Omental fat pad (tissue), 4 donors: ENCODE measurements around the gene EFCAB6. TPM values are rescaled to one million over a fixed set of nuclear protein-coding genes. Genes with fewer than 3 reads are reported as not detected.

Experiments
- ATAC-seq: fragments of 150-250 bp; one replicate; pipeline ENCODE4 v1.9.1; 2016; ENCODE audit warnings: mild to moderate bottlenecking, moderate library complexity; ENCODE audit not compliant: low FRiP score
- DNase-seq: peaks from one replicate; pipeline ENCODE4 v3.0.0-alpha.2; 2019; ENCODE audit warnings: low spot score
- small RNA-seq: library from RNA; depleted of rRNA; stranded (forward); fragments of <200 nt; gene quantifications from one replicate; pipeline ENCODE3, GENCODE V24; 2016
- total RNA-seq, 4 donors: library from RNA; depleted of rRNA; stranded (reverse); fragments of >200 nt; gene quantifications; one replicate each; pipeline ENCODE4 v1.1.0, GENCODE V29; 2016
- TF ChIP-seq, protein P1 (sequence below), 3 donors: fragments of 450-650 bp; IDR thresholded peaks; one replicate each; pipeline ENCODE4 v1.5.1; 2016 to 2017; ENCODE audit warnings: antibody characterized with exemption in 3 of 3, mild to moderate bottlenecking in 3 of 3, moderate library complexity in 2 of 3

The EFCAB6 gene
- total RNA-seq, 4 donors from 2014 or later: 0.48 to 3.2 (median 1.9) TPM

DNA sequence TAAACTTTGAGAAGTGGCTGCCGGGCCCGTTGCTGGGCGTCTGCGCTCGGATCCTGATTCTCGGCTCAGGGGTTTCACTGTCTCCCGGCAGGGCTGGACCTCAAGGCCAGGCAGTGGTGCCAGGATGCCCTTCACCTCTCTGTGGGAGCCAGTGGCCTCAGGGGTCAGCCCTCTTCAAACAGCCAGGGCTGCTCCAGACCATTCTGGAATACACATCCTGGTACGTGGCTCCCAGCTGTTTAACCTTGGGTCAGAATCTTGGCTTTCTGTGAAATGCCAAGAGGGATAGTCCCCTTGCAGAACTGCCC is 329.8 kb downstream of the EFCAB6 start:
- ATAC-seq: no peak
- DNase-seq: no peak
- TF ChIP-seq, protein P1, sequence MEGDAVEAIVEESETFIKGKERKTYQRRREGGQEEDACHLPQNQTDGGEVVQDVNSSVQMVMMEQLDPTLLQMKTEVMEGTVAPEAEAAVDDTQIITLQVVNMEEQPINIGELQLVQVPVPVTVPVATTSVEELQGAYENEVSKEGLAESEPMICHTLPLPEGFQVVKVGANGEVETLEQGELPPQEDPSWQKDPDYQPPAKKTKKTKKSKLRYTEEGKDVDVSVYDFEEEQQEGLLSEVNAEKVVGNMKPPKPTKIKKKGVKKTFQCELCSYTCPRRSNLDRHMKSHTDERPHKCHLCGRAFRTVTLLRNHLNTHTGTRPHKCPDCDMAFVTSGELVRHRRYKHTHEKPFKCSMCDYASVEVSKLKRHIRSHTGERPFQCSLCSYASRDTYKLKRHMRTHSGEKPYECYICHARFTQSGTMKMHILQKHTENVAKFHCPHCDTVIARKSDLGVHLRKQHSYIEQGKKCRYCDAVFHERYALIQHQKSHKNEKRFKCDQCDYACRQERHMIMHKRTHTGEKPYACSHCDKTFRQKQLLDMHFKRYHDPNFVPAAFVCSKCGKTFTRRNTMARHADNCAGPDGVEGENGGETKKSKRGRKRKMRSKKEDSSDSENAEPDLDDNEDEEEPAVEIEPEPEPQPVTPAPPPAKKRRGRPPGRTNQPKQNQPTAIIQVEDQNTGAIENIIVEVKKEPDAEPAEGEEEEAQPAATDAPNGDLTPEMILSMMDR (IDR thresholded peaks at IDR 0.05): no peak

DNA sequence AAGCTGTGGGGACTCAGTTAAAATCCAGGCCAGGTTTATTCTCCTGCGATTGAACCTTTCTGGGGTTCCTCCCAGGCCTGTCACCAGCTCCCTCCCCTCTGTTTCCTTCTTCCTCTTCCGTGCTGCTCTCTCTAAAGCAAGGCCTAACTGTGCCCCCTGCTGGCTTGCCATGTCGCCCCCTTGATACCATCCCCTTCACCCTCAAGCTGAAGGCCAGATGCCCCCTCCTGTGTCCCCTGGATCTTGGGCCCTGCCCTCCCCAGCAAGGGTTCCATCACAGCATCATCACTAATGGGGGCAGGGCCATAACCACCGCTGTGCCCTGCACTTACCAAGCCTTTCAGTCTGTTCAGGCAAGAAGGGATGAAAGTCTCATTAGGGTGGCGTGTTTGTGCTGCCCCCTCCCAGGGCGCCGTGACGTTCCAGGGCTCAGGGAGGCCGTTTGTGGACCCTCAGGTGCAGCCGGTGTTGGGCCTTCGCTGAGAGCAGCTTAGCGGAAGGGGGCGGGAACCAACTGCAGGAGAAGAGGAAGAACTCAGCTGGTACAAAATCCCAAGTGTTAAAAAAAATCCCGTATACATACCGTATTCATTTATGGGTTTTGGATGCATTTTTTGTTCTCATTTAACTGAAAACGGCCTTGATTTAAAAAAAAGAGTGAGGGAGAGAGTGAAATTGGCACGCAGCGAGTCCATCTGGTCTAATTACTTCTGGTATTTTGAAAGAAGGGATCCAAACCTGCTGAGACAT is 330.4 kb downstream of the EFCAB6 start:
- no peak for DNase-seq
- ATAC-seq: no peak
- TF ChIP-seq, protein P1 (IDR thresholded peaks at IDR 0.05): no peak

DNA sequence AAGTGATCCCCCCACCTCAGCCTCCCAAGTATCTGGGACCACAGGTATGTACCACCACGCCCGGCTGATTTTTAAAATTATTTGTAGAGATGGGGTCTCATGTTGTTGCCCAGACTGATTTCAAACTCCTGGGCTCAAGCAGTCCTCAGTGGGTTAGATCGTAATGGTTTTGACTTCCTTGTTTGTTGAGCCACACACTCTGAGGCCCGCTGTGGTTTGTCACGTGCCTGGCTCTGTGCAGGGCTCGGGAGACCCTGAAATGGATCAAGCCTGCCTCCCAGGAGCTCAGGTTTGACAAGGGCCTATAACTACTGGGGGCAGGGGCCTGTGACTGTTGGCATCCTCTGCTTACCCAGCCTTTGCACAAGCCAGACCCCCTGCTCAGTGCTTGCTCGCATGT is 332.1 kb downstream of the EFCAB6 start:
- TF ChIP-seq, protein P1 (IDR thresholded peaks at IDR 0.05): no peak
- no peak for ATAC-seq

DNA sequence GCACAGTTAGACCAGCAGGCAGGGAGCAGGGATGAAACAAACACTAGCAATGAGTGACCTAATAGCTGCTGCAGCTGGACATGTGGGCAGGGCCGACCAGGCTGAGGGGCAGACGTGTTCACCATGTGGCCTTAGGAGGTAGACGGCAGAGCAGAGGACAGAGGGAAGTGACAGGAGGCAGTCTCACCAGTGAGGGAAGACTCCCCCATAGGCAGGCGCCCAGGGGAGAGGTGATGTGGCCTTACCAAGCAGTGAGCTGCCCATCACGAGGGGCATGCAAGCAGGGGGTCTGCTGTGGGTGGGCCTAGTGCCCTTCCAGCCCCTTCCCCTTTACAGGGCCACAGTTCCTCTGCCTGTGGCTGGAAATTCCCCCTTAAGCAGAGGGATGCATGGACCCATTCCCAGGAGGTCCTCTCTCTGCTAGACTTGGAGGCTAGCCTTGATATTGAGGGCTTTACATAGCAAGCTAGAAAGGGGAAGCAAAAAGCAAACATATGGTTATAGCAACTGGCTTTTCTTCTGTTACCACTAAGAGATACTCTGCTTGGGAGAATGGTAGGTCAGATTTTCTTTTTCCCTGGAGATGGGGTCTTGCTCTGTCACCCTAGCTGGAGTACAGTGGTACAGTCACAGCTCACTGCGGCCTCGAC is 332.7 kb downstream of the EFCAB6 start:
- ATAC-seq (no peak), DNase-seq (no peak)
- TF ChIP-seq, protein P1 (IDR thresholded peaks at IDR 0.05): no peak

More for the DNA sequence above, 332.1 kb downstream of the EFCAB6 start:
- DNase-seq: no peak

Small RNAs within 50 kb of the gene (small RNA-seq; reads per million reads assigned to genes)
- not detected for gene HMGN2P9

Other genes with a start within 250 kb of the EFCAB6 start
- gene SULT4A1, start 50.2 kb upstream of the EFCAB6 start, total RNA-seq: under 1 TPM in 2 of 4 donors, not detected in 2; 0.25 to 0.46 TPM
- gene PNPLA5, start 79.7 kb upstream of the EFCAB6 start, total RNA-seq: not detected
- 1 to 10 TPM; 1.0 to 4.3 (median 1.3) TPM for gene PNPLA3, start 111.5 kb upstream of the EFCAB6 start, total RNA-seq
- gene SAMM50, start 143.1 kb upstream of the EFCAB6 start, total RNA-seq: 10 to 100 TPM; 27.6 to 45.4 (median 32.3) TPM
- 10 to 100 TPM; 59.5 to 82.0 (median 61.2) TPM for gene PARVB, start 212.0 kb upstream of the EFCAB6 start, total RNA-seq